Smooth muscle cell of the coronary artery (primary cell): ENCODE data around the gene BMP10. TPM values are rescaled to one million over a fixed set of nuclear protein-coding genes. Genes with fewer than 3 reads are reported as not detected.

ENCODE experiments used
- total RNA-seq: library from RNA; depleted of rRNA; stranded (reverse); fragments of >200 nt; gene quantifications from 2 replicates; pipeline ENCODE4 v1.2.3, GENCODE V29; 2014; ENCODE audit warnings: low replicate concordance

BMP10 gene
- not detected in 2 replicates for total RNA-seq

GRCh38 chr2:68871159-68871764, at the start of gene BMP10:
BMP10 (minus strand) TSS chr2:68871397; CDS start chr2:68871358, 39 bp downstream.

Other genes with a start within 250 kb of the BMP10 start
- not detected in 2 replicates for gene PROKR1, start 227.8 kb downstream of the BMP10 start, total RNA-seq
- gene ARHGAP25, start 136.6 kb downstream of the BMP10 start, total RNA-seq = 1.1 and 3.9 TPM in 2 replicates
- 0.23 TPM in 1 of 2 replicates, not detected in the other for gene GKN2, start 81.5 kb upstream of the BMP10 start, total RNA-seq
- gene GKN1, start 103.2 kb upstream of the BMP10 start, total RNA-seq = not detected in 2 replicates
- gene ANTXR1, start 141.8 kb upstream of the BMP10 start, total RNA-seq = 48.0 and 90.3 TPM in 2 replicates